HFF-Myc (cell line): Measurements from ENCODE around the gene ROBO2.

Experiments
- DNase-seq: peaks from one replicate; pipeline ENCODE4 v3.0.0-alpha.2; 2011; ENCODE audit warnings: low read depth; ENCODE audit errors: extremely low read depth
- H3K4me3 ChIP-seq: replicated peaks from 2 replicates; pipeline ENCODE4 v1.5.1; 2011; ENCODE audit warnings: low read depth, mild to moderate bottlenecking, control low read depth, low read length
- CTCF ChIP-seq: IDR thresholded peaks from 2 replicates; pipeline ENCODE4 v1.5.1; 2012; ENCODE audit warnings: mild to moderate bottlenecking, low read depth, low read length, control low read depth; ENCODE audit errors: missing control alignments

ROBO2 gene

GRCh38 chr3:77605308-77605707 lies 565.4 kb downstream of the ROBO2 start:
- TF ChIP-seq CTCF = no peak
- DNase-seq = no peak

GRCh38 chr3:77605865-77606264 lies 566.0 kb downstream of the ROBO2 start:
- no peak for DNase-seq
- no peak for TF ChIP-seq CTCF
- H3K4me3 ChIP-seq = no peak overlapping the region

More at GRCh38 chr3:77605308-77605707, 565.4 kb downstream of the ROBO2 start:
- no peak overlapping the region for H3K4me3 ChIP-seq

- DNase-seq = no peak
- TF ChIP-seq CTCF = no peak
- H3K4me3 ChIP-seq = no peak overlapping the region
Observed at GRCh38 chr3:77606372-77606771, 566.5 kb downstream of the ROBO2 start.

- no peak for TF ChIP-seq CTCF
- H3K4me3 ChIP-seq = no peak overlapping the region
Observed at GRCh38 chr3:77618686-77619085, 578.8 kb downstream of the ROBO2 start.

GRCh38 chr3:77620009-77620408 lies 580.1 kb downstream of the ROBO2 start:
- TF ChIP-seq CTCF = no peak
- DNase-seq = peak; percentile 94
- no peak overlapping the region for H3K4me3 ChIP-seq

More at GRCh38 chr3:77618686-77619085, 578.8 kb downstream of the ROBO2 start:
- peak; percentile 46 for DNase-seq

GRCh38 chr3:77623500-77623899 lies 583.6 kb downstream of the ROBO2 start:
- no peak for TF ChIP-seq CTCF
- H3K4me3 ChIP-seq = no peak overlapping the region
- no peak for DNase-seq

- DNase-seq = no peak
- no peak for TF ChIP-seq CTCF
Observed at GRCh38 chr3:77626157-77626556, 586.3 kb downstream of the ROBO2 start.

More at GRCh38 chr3:77626157-77626556, 586.3 kb downstream of the ROBO2 start:
- no peak overlapping the region for H3K4me3 ChIP-seq
